Loucy (cell line): Measurements from ENCODE around the gene PRSS12.

Experiments
- EZH2phosphoT487 ChIP-seq: fragments of 200-600 bp; IDR thresholded peaks from 2 replicates; pipeline ENCODE4 v1.6.1; 2018; ENCODE audit warnings: antibody characterized with exemption, mild to moderate bottlenecking, moderate library complexity, borderline replicate concordance
- TF ChIP-seq, protein P1 (sequence below): fragments of 200-600 bp; sonication (generic); conservative IDR thresholded peaks from 2 replicates; pipeline ENCODE4 v1.5.1; 2014; ENCODE audit warnings: mild to moderate bottlenecking, antibody characterized with exemption, low read length

- TF ChIP-seq, protein P1, sequence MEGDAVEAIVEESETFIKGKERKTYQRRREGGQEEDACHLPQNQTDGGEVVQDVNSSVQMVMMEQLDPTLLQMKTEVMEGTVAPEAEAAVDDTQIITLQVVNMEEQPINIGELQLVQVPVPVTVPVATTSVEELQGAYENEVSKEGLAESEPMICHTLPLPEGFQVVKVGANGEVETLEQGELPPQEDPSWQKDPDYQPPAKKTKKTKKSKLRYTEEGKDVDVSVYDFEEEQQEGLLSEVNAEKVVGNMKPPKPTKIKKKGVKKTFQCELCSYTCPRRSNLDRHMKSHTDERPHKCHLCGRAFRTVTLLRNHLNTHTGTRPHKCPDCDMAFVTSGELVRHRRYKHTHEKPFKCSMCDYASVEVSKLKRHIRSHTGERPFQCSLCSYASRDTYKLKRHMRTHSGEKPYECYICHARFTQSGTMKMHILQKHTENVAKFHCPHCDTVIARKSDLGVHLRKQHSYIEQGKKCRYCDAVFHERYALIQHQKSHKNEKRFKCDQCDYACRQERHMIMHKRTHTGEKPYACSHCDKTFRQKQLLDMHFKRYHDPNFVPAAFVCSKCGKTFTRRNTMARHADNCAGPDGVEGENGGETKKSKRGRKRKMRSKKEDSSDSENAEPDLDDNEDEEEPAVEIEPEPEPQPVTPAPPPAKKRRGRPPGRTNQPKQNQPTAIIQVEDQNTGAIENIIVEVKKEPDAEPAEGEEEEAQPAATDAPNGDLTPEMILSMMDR = no peak
- no peak for TF ChIP-seq EZH2phosphoT487
Observed at GRCh38 chr4:118396881-118397622, 44.2 kb upstream of the PRSS12 start.
